SK-N-MC (cell line): ENCODE measurements around the gene FBXL2.

Experiments used
- DNase-seq: peaks from one replicate; pipeline ENCODE4 v3.0.0-alpha.2; 2011; ENCODE audit warnings: low read depth, low spot score
- H3K27ac ChIP-seq: fragments of 200-600 bp; sonication (generic); 2 replicates; pipeline ENCODE4 v1.5.1; 2016; ENCODE audit warnings: mixed run types
- H3K36me3 ChIP-seq: fragments of 200-600 bp; sonication (generic); 2 replicates; pipeline ENCODE4 v1.6.1; 2017; ENCODE audit warnings: antibody characterized with exemption, low read length, mixed read lengths; ENCODE audit not compliant: insufficient read depth
- H3K4me3 ChIP-seq: fragments of 200-600 bp; sonication (generic); 2 replicates; pipeline ENCODE4 v1.5.1; 2016
- H3K9ac ChIP-seq: fragments of 200-600 bp; sonication (generic); 2 replicates; pipeline ENCODE4 v1.8.0; 2017; ENCODE audit warnings: mixed run types, mixed read lengths; ENCODE audit not compliant: insufficient read length
- H3K9me3 ChIP-seq: fragments of 200-600 bp; sonication (generic); 2 replicates; pipeline ENCODE4 v1.6.1; 2017; ENCODE audit warnings: low read depth, mild to moderate bottlenecking, antibody characterized with exemption, low read length, moderate library complexity, mixed read lengths
- EZH2 ChIP-seq: fragments of 200-600 bp; sonication (generic); IDR thresholded peaks from one replicate; pipeline ENCODE4 v1.6.1; 2017; ENCODE audit warnings: antibody characterized with exemption
- FOXP2 ChIP-seq: optimal IDR thresholded peaks from 2 replicates; pipeline ENCODE3; 2011; ENCODE audit warnings: mild to moderate bottlenecking, moderate library complexity; ENCODE audit not compliant: insufficient read depth; ENCODE audit errors: extremely low read length, control extremely low read depth
- POLR2AphosphoS5 ChIP-seq: IDR thresholded peaks from 2 replicates; pipeline ENCODE4 v1.6.1; 2012; ENCODE audit warnings: mild to moderate bottlenecking, low read depth, low read length, borderline replicate concordance

The FBXL2 gene

GRCh38 chr3:33277193-33277882, at the start of gene FBXL2:
FBXL2 (plus strand) TSS chr3:33277442; CDS start chr3:33277513, 71 bp downstream.
- Histone ChIP-seq H3K4me3 (peak within 1 kb of the TSS; percentile 79), H3K9me3 (no peaks in the 10 kb centered on the region), H3K27ac (no peak within 1 kb of the TSS), H3K9ac (peak within 1 kb of the TSS; percentile 63), H3K36me3 (no peaks in the 10 kb centered on the region)
- TF ChIP-seq EZH2 (no peak), FOXP2 (no peak), POLR2AphosphoS5 (peak; percentile 62; the same call in 1 of the 2 replicates)
- DNase-seq: no peak

GRCh38 chr3:33229066-33229465, 48.2 kb upstream of the FBXL2 start:
- Histone ChIP-seq H3K36me3 (no peaks in the 10 kb centered on the region), H3K9ac (no peak overlapping the region), H3K4me3 (no peak overlapping the region), H3K9me3 (no peaks in the 10 kb centered on the region), H3K27ac (no peak overlapping the region)
- DNase-seq: no peak
- TF ChIP-seq FOXP2: no peak
- TF ChIP-seq EZH2: no peak
- no peak for TF ChIP-seq POLR2AphosphoS5

GRCh38 chr3:33229947-33230346, 47.3 kb upstream of the FBXL2 start:
- no peak overlapping the region for H3K4me3 ChIP-seq
- H3K9me3 ChIP-seq: no peaks in the 10 kb centered on the region
- TF ChIP-seq FOXP2 (no peak), EZH2 (no peak), POLR2AphosphoS5 (no peak)
- H3K9ac ChIP-seq: no peak overlapping the region
- no peaks in the 10 kb centered on the region for H3K36me3 ChIP-seq
- no peak for DNase-seq
- H3K27ac ChIP-seq: no peak overlapping the region

GRCh38 chr3:33231756-33232465, 45.3 kb upstream of the FBXL2 start:
- H3K27ac ChIP-seq: no peak overlapping the region
- H3K4me3 ChIP-seq: no peak overlapping the region
- no peak for TF ChIP-seq POLR2AphosphoS5
- no peak for TF ChIP-seq EZH2
- no peak for TF ChIP-seq FOXP2
- no peak overlapping the region for H3K9ac ChIP-seq
- DNase-seq: no peak
- H3K9me3 ChIP-seq: no peaks in the 10 kb centered on the region
- H3K36me3 ChIP-seq: no peaks in the 10 kb centered on the region

- DNase-seq: no peak
- Histone ChIP-seq H3K9ac (no peak overlapping the region), H3K36me3 (no peaks in the 10 kb centered on the region), H3K27ac (no peak overlapping the region), H3K9me3 (no peaks in the 10 kb centered on the region), H3K4me3 (no peak overlapping the region)
- TF ChIP-seq POLR2AphosphoS5 (no peak), EZH2 (no peak), FOXP2 (no peak)
These were observed 43.4 kb upstream of the FBXL2 start for GRCh38 chr3:33233884-33234283.

GRCh38 chr3:33236005-33236404, 41.2 kb upstream of the FBXL2 start:
- Histone ChIP-seq H3K4me3 (no peak overlapping the region), H3K27ac (no peak overlapping the region), H3K9me3 (no peaks in the 10 kb centered on the region), H3K9ac (no peak overlapping the region), H3K36me3 (no peaks in the 10 kb centered on the region)
- DNase-seq: no peak
- TF ChIP-seq EZH2 (no peak), FOXP2 (no peak), POLR2AphosphoS5 (no peak)

- no peak for DNase-seq
- no peak overlapping the region for H3K27ac ChIP-seq
- H3K9ac ChIP-seq: no peak overlapping the region
- no peak for TF ChIP-seq EZH2
- TF ChIP-seq FOXP2: no peak
- TF ChIP-seq POLR2AphosphoS5: no peak
- no peaks in the 10 kb centered on the region for H3K9me3 ChIP-seq
- H3K36me3 ChIP-seq: no peaks in the 10 kb centered on the region
- H3K4me3 ChIP-seq: no peak overlapping the region
These were observed 39.8 kb upstream of the FBXL2 start for GRCh38 chr3:33237439-33237838.

GRCh38 chr3:33238923-33239322, 38.3 kb upstream of the FBXL2 start:
- Histone ChIP-seq H3K9ac (no peak overlapping the region), H3K9me3 (no peaks in the 10 kb centered on the region), H3K27ac (no peak overlapping the region), H3K4me3 (no peak overlapping the region), H3K36me3 (no peaks in the 10 kb centered on the region)
- no peak for DNase-seq
- TF ChIP-seq FOXP2: no peak
- TF ChIP-seq POLR2AphosphoS5: no peak
- no peak for TF ChIP-seq EZH2
